NCI-H345 (cell line): ENCODE data around the gene SPOCK3.
A peak's percentile ranks its signal among the peaks of the same experiment; 100 is the strongest.

ENCODE experiments used
- DNase-seq: peaks from one replicate; lab custom pipeline; 2025; lab: John Stamatoyannopoulos, UW

The SPOCK3 gene

DNA sequence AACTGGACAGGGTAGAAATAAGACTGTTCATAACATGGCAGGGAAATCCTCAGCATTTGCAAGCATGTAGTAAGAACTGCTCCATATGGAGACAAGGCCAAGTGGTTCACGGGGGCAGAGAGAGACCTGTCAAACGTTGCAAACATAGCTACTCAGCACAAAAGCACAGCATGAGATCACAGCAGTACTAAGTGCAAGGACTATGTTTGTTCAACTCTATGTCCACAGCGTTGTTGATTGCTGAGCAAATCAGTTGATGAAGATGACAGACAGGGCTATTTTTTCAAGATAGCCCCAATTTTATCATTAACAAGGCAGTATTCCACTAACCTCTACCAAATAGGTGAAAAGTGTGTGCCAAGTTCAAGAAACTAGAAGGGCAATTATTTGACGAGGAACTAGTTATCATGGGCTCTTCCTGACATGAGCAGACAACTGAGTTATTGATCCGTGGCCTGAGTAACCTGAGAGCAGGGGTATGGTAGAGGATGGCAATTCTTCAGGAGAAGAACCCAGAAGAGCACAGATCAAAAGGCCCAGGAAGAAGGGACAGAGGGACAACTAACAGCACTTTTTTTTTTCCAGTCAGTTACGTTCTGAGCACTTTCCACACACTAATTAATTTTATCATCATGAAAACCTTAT lies 57.4 kb downstream of the SPOCK3 start:
- DNase-seq = peak; percentile 43

DNA sequence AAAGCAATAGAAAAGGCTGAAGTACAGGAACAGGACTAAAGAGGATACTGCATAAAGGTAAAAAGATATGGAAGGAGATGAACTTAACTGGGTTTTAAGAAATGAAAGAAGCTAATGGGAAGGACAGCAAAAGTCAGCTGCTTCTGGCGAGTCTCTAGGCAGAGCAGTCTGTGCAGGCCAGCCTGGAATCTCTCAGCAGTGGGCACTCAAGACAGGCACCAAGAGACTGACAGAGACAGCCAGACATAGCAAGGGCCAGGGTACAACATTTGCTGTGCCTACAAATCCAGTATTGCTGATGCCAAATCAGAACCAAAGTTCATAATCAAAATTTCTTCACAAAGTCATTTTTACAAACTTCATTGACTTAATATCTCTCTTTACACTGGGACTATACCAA lies 62.4 kb downstream of the SPOCK3 start:
- no peak for DNase-seq

DNA sequence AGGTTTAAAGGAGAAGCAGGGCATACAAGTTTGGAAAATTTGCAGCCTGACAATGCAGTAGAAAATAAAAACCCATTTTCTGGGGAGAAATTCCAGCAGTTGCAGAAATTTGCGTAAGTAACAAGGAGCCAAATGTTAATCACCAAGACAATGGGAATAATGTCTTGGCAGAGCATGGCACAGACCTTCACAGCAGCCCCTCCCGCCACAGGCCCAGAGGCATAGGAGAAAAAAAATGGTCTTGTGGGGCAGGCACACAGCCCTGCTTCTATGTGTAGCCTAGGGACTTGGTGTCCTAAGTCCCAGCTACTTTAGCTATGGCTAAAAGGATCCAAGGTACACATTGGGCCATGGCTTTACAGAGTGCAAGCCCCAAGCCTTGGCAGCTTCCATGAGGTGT lies 65.7 kb downstream of the SPOCK3 start:
- no peak for DNase-seq

DNA sequence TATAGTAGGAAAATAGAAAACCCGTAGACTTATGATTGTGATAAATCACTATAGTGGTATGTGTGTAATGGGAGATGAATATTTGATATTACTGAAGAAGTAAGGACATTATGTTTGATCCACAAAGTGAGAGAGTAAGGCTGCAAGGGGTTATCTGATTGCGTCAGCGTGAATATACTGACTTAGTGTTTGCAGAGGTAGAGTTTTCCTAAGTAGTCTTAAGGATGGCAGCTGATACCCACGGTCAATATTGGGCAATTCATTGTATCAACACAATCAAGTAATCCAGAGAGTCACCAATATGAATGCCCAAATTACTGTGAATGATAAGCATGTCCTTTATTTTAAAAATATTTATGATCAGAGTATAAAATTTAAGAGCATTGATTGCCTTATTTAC lies 83.7 kb downstream of the SPOCK3 start:
- no peak for DNase-seq

DNA sequence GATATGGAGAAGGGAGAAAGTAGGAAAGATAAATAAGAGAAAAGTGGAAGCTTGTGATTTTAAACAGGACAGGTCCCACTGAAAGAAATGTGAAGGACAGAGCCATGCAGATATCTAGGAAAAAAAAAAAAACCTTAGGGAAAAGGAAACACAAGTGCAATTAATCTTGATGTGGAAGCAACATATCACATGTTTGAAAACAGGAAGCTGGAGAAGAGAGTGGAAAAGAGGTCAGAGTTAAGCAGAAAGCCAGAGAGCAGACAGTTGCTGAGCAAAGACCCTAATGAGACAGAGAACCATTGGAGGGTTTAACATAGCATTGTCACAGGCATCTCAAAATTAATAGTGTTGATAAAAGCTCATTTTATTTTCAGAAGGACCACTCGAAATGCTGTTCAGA lies 89.7 kb downstream of the SPOCK3 start:
- no peak for DNase-seq

GRCh38 chr4:167143018-167143417 lies 91.3 kb downstream of the SPOCK3 start:
- DNase-seq = no peak

GRCh38 chr4:167136270-167136669 lies 98.0 kb downstream of the SPOCK3 start:
- no peak for DNase-seq

DNA sequence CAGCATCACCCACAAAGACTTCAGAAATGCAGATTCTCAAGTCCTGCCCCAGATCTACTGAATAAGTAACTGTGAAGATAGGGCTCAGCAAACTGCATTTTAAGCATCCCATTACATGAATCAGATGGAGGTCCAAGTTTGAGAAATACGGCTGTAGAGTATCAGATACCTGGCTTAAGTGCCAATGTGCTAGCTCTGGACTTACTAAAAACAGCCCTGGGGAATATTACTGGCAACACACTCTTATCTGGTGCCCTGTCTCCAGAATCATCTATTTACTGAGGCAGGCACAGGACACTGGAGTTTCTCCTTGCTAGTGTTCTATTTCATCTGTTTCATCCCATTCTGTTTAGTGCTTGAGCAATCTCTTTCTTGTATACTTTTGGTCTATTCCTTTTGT lies 105.1 kb downstream of the SPOCK3 start:
- DNase-seq = no peak

- DNase-seq = no peak
Observed at GRCh38 chr4:167119392-167119791, 114.9 kb downstream of the SPOCK3 start.

GRCh38 chr4:167117273-167117672 lies 117.0 kb downstream of the SPOCK3 start:
- DNase-seq = no peak

GRCh38 chr4:167114416-167114971 lies 119.8 kb downstream of the SPOCK3 start:
- no peak for DNase-seq

DNA sequence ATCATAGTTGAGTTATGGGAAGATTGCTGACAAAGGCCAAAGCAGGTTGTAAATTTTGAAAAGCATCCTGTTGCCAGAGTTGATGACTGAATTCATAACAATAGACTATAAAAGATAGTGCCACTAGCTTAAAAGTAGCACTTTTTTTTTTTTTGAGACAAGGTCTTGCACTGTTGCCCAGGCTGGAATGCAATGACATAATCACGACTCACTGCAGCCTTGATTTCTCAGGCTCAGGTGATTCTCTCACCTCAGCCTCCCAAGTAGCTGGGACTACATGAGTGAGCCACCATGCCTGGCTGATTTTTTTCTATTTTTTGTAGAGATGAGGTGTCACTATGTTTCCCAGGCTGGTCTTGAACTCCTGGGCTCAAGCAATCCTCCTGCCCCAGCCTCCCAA lies 122.7 kb downstream of the SPOCK3 start:
- no peak for DNase-seq

- no peak for DNase-seq
Observed at GRCh38 chr4:167111092-167111491, 123.2 kb downstream of the SPOCK3 start.

GRCh38 chr4:167109859-167110258 lies 124.4 kb downstream of the SPOCK3 start:
- DNase-seq = no peak

- no peak for DNase-seq
Observed at GRCh38 chr4:167105857-167106256, 128.4 kb downstream of the SPOCK3 start.

DNA sequence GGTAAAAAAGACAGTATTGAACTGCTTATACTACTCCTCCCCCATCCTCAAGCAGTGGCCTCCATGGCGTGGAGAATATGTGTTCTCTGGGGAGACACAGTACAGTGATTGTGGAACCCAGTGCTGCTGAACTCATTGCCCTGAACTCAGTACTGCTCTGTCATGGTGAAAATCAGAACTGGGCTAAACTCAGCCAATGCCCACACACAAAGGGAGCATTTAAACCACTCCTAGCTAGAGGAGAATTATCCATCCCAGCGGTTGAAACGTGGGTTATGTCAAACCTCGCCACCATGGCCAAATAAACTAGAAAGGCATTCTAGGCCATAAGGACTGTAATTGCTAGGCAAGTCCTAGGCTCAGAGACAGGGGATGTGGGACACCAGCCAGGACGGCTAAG lies 131.8 kb downstream of the SPOCK3 start:
- no peak for DNase-seq

DNA sequence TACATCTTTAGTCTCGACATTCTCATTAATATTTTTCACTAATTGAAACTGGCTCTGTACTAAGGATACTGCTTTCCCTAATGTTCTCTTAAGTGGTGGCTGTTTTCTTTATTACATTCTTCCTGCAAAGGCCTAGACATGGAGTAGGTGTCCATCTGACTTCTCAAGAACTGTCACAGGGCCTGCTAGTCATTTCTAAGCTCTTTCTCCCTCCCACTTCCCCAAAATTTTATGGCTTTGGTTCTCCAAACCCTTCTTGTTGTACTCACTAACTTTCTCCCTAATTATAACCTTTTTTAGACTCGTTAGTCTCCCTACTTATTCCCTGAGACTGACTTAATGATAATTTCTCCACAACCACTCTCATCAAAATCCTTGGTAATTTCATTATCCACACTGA lies 133.3 kb downstream of the SPOCK3 start:
- no peak for DNase-seq

GRCh38 chr4:167100120-167100519 lies 134.2 kb downstream of the SPOCK3 start:
- DNase-seq = peak; percentile 36

DNA sequence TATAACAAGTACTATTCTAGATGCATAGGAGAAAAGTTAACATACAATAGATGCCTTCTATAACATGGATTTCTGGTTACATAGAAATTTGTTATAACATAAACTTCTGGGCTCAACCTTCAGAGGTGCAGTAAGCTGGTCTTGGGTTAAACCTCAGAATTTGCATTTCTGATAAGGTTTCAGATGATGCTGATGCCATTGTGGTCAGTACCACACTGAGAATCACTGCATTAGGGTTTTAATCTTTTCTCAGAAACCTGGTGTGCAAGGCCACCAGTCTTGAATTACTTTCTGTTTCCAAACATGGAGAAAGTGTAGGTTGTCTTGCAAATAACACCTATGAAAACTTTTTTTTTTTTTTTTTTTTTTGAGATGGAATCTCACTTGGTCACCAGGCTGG lies 146.2 kb downstream of the SPOCK3 start:
- DNase-seq = no peak

DNA sequence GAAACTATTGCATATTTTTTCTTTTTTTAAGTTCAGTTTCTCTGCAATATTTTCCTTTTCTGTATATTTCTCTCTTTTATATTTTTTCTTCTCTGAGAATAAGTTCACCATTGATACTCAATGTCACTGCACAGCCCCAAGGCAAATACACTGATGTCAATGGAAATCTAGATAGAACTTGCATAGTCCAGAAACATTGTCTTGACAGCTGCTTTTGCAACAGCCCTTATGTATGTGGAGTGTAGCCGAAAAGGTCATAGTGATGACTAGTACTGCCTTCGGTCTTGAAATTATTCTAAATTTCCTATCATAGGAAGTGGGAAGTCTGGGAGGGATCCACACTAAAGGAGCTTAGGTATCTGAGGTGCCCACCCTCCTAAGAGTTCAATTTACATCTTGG lies 150.0 kb downstream of the SPOCK3 start:
- no peak for DNase-seq

DNA sequence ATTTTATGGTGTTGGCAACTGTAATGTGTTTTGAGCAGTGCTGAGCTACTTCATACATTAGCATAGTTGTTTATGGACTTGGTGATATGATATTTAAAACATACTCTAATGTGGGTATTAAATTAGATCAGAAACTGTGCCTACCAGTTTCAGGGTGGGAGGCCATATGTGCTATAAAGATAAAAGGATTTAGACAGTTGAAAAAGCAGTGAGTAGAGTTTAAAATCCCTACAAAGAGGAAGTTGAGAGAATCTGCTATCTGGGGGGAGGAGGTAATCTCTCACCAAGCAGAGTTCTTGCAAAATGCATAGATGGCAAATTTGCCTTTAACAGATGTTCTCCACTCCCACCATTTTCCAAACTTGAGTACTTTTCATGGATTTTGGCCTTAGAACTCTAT lies 154.5 kb downstream of the SPOCK3 start:
- DNase-seq = no peak

DNA sequence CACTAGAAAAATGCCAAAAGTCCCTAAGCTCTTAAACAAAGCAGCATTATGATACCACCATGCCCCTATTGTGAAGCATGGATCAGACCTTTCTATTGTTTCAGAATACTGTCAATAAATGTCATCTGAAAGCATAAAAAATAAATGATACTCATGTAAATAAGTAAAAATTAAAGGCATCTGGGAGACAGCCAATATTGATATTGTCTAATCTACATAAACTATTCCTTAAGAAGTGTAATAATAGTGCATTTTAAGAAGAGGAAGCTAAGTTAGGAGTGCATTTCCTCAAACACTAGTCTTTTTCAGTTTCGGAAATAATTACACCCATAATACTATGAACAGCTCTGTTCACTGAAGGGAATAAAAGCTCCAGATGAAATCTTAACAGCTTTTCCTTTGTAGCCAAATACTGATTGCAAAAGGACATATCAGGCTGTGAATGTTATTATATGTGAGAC lies 181.6 kb downstream of the SPOCK3 start:
- no peak for DNase-seq

DNA sequence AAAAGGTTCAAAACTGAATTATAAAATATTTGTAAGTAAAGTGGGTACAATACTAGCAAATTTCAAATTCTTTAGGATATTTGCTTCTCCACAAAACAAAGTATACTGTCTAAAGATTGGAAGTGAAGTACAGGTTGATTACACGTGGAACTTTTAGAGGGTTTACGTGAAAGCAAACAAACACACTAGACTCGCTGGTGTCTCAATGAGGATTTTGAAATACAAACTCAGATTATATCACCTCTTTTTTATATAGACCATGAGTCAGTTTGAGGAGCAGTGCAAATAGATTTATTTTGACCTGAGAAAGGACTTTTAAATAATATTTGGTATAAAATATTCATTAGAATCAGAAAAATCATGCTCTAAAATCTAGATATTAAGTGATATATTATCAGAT lies 185.0 kb downstream of the SPOCK3 start:
- DNase-seq = no peak

GRCh38 chr4:167041524-167041923 lies 192.8 kb downstream of the SPOCK3 start:
- DNase-seq = no peak
